Tibial nerve (tissue), 4 donors: ENCODE measurements around the gene PIGP.

ENCODE experiments used
- CTCF ChIP-seq, 5 experiments: fragments of 200-600 bp in 3 of 5; fragments of 450-650 bp in 2 of 5; sonication (generic) in 3 of 5; IDR thresholded peaks; one replicate each; pipeline ENCODE4 v1.5.1; 2016 to 2019; ENCODE audit warnings: antibody characterized with exemption in 5 of 5, mild to moderate bottlenecking in 3 of 5, moderate library complexity in 2 of 5
- EP300 ChIP-seq, 2 donors: sonication (generic); formaldehyde crosslinking; IDR thresholded peaks; one replicate each; pipeline ENCODE4 v1.6.1; 2017; ENCODE audit warnings: antibody characterized with exemption in 2 of 2, mild to moderate bottlenecking in 1 of 2
- POLR2A ChIP-seq, 2 donors: fragments of 450-650 bp; IDR thresholded peaks; one replicate each; pipeline ENCODE4 v1.6.1; 2017; ENCODE audit warnings: antibody characterized with exemption in 2 of 2, mild to moderate bottlenecking in 2 of 2, moderate library complexity in 2 of 2

DNA sequence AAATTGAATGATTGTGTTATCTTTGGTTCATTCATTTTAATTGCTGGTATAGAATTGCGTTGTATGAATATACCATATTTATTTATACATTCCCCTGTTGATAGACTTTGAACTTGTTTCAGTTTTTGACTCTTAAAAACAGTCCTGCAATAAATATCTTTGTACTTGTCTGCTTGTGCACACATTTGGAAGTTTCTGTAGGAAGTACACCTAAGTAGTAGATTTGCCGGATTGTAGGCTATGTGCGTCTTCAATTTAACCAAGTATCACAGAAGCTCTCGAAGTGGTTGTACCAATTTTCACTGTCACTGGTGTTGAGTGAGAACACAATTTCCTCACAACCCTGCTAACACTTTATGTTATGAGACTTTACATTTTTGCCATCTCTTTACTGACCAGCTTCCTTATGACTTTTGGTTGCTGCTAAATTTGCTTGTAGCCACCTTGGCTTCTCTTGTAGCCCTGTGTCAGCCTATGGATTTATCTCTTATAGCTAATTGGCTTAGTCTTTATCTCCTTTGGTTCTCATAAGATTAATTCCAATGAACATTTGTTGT is 2.4 kb upstream of the PIGP start:
- TF ChIP-seq POLR2A (IDR thresholded peaks at IDR 0.05) (no peak), CTCF (IDR thresholded peaks at IDR 0.05) (no peak), EP300 (IDR thresholded peaks at IDR 0.05) (no peak)
